SU-DHL-6 (cell line): ENCODE measurements around the gene ELMO2.

ENCODE experiments used
- EZH2phosphoT487 ChIP-seq: fragments of 200-600 bp; sonication (generic), shearing (Covaris generic); conservative IDR thresholded peaks from 2 replicates; pipeline ENCODE4 v1.6.1; 2018; ENCODE audit warnings: mild to moderate bottlenecking, antibody characterized with exemption, low read length, moderate library complexity, mixed read lengths
- TF ChIP-seq, protein P1 (sequence below): fragments of 200-600 bp; sonication (generic); IDR thresholded peaks from one replicate; pipeline ENCODE4 v1.5.1; 2017; ENCODE audit warnings: antibody characterized with exemption, mild to moderate bottlenecking, low read length, moderate library complexity; ENCODE audit not compliant: insufficient read depth, poor library complexity, severe bottlenecking

DNA sequence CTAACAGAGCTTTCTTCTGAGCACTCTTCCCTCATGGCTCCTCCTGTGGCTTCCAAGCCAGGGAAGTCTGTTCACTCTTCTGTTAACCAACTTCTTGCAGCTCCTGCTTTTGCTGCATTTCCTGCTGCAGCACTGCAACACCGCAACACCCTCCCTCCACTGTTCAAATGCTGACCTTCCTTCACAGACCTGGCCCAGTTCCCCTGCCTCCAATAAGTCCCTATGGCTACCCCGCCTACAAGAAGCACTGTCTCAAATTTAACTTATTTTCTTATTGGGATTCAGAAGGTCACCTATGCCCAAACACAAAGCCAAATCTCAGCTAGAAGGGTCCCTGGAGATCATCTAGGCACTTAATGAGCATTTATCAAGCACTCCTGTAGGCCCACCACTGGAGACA is 44.6 kb downstream of the ELMO2 start:
- TF ChIP-seq, protein P1, sequence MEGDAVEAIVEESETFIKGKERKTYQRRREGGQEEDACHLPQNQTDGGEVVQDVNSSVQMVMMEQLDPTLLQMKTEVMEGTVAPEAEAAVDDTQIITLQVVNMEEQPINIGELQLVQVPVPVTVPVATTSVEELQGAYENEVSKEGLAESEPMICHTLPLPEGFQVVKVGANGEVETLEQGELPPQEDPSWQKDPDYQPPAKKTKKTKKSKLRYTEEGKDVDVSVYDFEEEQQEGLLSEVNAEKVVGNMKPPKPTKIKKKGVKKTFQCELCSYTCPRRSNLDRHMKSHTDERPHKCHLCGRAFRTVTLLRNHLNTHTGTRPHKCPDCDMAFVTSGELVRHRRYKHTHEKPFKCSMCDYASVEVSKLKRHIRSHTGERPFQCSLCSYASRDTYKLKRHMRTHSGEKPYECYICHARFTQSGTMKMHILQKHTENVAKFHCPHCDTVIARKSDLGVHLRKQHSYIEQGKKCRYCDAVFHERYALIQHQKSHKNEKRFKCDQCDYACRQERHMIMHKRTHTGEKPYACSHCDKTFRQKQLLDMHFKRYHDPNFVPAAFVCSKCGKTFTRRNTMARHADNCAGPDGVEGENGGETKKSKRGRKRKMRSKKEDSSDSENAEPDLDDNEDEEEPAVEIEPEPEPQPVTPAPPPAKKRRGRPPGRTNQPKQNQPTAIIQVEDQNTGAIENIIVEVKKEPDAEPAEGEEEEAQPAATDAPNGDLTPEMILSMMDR, result no peak
- no peak for TF ChIP-seq EZH2phosphoT487
